HG03442 (cell line): Measurements from ENCODE around the gene QSOX1.

Experiments used
- ATAC-seq: cut with Tn5 transposase; IDR thresholded peaks from one replicate; pipeline ENCODE4 v1.9.1; 2021; ENCODE audit warnings: mild to moderate bottlenecking, moderate library complexity; ENCODE audit not compliant: unreplicated experiment

Gene QSOX1

GRCh38 chr1:180167721-180168467 is 13.2 kb downstream of the QSOX1 start:
- no peak for ATAC-seq

GRCh38 chr1:180168786-180169639 is 14.3 kb downstream of the QSOX1 start:
- no peak for ATAC-seq

GRCh38 chr1:180169640-180170195 is 15.0 kb downstream of the QSOX1 start:
- ATAC-seq = no peak

GRCh38 chr1:180170546-180171151 is 16.0 kb downstream of the QSOX1 start:
- ATAC-seq = no peak

- ATAC-seq = no peak
Measured at GRCh38 chr1:180171691-180172090, 17.0 kb downstream of the QSOX1 start.

- no peak for ATAC-seq
Measured at GRCh38 chr1:180173451-180173850, 18.8 kb downstream of the QSOX1 start.

- ATAC-seq = no peak
Measured at GRCh38 chr1:180173952-180174351, 19.3 kb downstream of the QSOX1 start.

- ATAC-seq = no peak
Measured at GRCh38 chr1:180175291-180175690, 20.6 kb downstream of the QSOX1 start.

GRCh38 chr1:180175806-180176205 is 21.1 kb downstream of the QSOX1 start:
- ATAC-seq = no peak

GRCh38 chr1:180176965-180177364 is 22.3 kb downstream of the QSOX1 start:
- ATAC-seq = no peak

- no peak for ATAC-seq
Measured at GRCh38 chr1:180177931-180178330, 23.3 kb downstream of the QSOX1 start.

- ATAC-seq = peak; percentile 55
Measured at GRCh38 chr1:180178511-180179161, 24.0 kb downstream of the QSOX1 start.

GRCh38 chr1:180179162-180179957 is 24.7 kb downstream of the QSOX1 start:
- ATAC-seq = no peak

- ATAC-seq = no peak
Measured at GRCh38 chr1:180181048-180181447, 26.4 kb downstream of the QSOX1 start.

GRCh38 chr1:180181996-180182642 is 27.4 kb downstream of the QSOX1 start:
- ATAC-seq = no peak

GRCh38 chr1:180182643-180183311 is 28.1 kb downstream of the QSOX1 start:
- ATAC-seq = no peak

GRCh38 chr1:180183426-180183825 is 28.8 kb downstream of the QSOX1 start:
- ATAC-seq = no peak

- ATAC-seq = no peak
Measured at GRCh38 chr1:180184041-180184440, 29.4 kb downstream of the QSOX1 start.

- no peak for ATAC-seq
Measured at GRCh38 chr1:180185281-180185680, 30.6 kb downstream of the QSOX1 start.
